Natural killer cell (primary cell): ENCODE results near the gene IGFBP3. TPM values are rescaled to one million over a fixed set of nuclear protein-coding genes. Genes with fewer than 3 reads are reported as not detected.

Experiments used
- ATAC-seq, 3 donors: fragments of 150-1000 bp in 2 of 3; fragments of 200-7000 bp in 1 of 3; cut with Tn5 transposase; 1 replicate in 1 of 3; 2 replicates in 2 of 3; pipeline ENCODE4 v1.10.0; 2021; ENCODE audit warnings: mild to moderate bottlenecking in 2 of 3, moderate library complexity in 2 of 3
- DNase-seq, 2 donors: peaks; one replicate each; pipeline versions ENCODE4 v3.0.0 to v3.0.0-alpha.2; 2013 to 2021; ENCODE audit warnings: mixed read lengths in 1 of 2
- H3K27ac ChIP-seq: one replicate; pipeline ENCODE4 v1.5.1; 2013; ENCODE audit warnings: mild to moderate bottlenecking, low read length
- H3K27me3 ChIP-seq: one replicate; pipeline ENCODE4 v1.6.1; 2013; ENCODE audit warnings: low read length; ENCODE audit not compliant: control insufficient read depth, insufficient read depth
- H3K36me3 ChIP-seq: one replicate; pipeline ENCODE4 v1.6.1; 2013; ENCODE audit warnings: low read length; ENCODE audit not compliant: control insufficient read depth, insufficient read depth
- H3K4me1 ChIP-seq: one replicate; pipeline ENCODE4 v1.6.1; 2013; ENCODE audit warnings: low read length; ENCODE audit not compliant: control insufficient read depth, insufficient read depth
- H3K4me3 ChIP-seq: one replicate; pipeline ENCODE4 v1.5.1; 2013; ENCODE audit warnings: low read length
- H3K9me3 ChIP-seq: one replicate; pipeline ENCODE4 v1.6.1; 2013; ENCODE audit warnings: low read length; ENCODE audit not compliant: control insufficient read depth, insufficient read depth
- H3K27ac Mint-ChIP-seq, 2 donors: one replicate each; pipeline ENCODE4 v1.8.0; 2022; ENCODE audit warnings: mild to moderate bottlenecking in 2 of 2, mixed read lengths in 2 of 2, moderate library complexity in 1 of 2
- H3K27me3 Mint-ChIP-seq, 2 donors: one replicate each; pipeline ENCODE4 v1.8.0; 2022; ENCODE audit warnings: low read depth in 2 of 2, mixed read lengths in 2 of 2
- H3K36me3 Mint-ChIP-seq: one replicate; pipeline ENCODE4 v1.8.0; 2022; ENCODE audit warnings: mixed read lengths
- H3K4me1 Mint-ChIP-seq, 2 donors: one replicate each; pipeline ENCODE4 v1.8.0; 2022; ENCODE audit warnings: mixed read lengths in 2 of 2
- H3K4me3 Mint-ChIP-seq: one replicate; pipeline ENCODE4 v1.8.0; 2022; ENCODE audit warnings: mild to moderate bottlenecking, moderate library complexity, mixed read lengths
- H3K9me3 Mint-ChIP-seq, 2 donors: one replicate each; pipeline ENCODE4 v1.8.0; 2022; ENCODE audit warnings: mixed read lengths in 2 of 2
- WGBS: methylation state at CpG from one replicate; pipeline ENCODE4 v1.1.7; 2013; ENCODE audit warnings: missing lambda C conversion rate; ENCODE audit not compliant: insufficient coverage; 5-methylcytosine and 5-hydroxymethylcytosine counted together
- intact Hi-C: fragments of 100-400 bp; cut with micrococcal nuclease; formaldehyde crosslinking; loops from one replicate; pipeline ENCODE4 v1.14.2; 2022
- total RNA-seq, 4 donors: library from RNA; stranded (reverse); fragments of 120-200 nt in 1 of 4; gene quantifications; one replicate each; pipeline versions ENCODE4 v1.2.3 to v1.2.4, GENCODE V29; 2013 to 2022
- TF ChIP-seq, protein P1 (sequence below): fragments of 200-600 bp; IDR thresholded peaks from one replicate; pipeline ENCODE4 v1.8.0; 2022; ENCODE audit warnings: antibody characterized with exemption

IGFBP3 gene
- total RNA-seq, 3 donors from 2014 or later (not counting 1 experiment from before 2014, with no cell fraction given), result 0.39 to 10.2 (median 1.2) TPM

DNA sequence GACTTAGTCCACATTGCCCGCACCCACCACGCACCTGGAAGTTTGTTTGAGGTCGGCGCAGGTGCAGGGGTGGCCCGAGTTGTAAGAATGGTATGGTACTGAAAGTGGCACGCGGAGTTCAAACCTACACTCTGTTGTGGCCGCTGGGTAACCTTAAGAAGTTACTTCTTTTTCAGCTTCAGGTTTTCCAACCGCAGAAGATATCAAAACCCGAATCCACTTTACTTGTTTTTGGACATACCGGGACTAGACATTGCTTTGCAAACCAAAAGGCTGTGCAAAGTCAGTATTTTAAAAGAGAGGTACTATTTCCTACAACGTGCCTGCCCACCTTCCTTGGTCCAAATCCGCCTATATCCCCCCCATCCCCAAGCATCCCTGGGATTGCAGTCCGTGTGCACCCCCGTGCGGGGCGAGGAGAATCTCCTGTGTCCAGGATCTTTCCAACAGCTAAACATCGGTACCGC, 1.0 kb downstream of the IGFBP3 start:
- H3K4me1 Mint-ChIP-seq, result peaks cover 14 to 20% of the 10 kb centered on the region in 2 donors
- peaks cover 41 to 43% of the 10 kb centered on the region in 2 donors for H3K27me3 Mint-ChIP-seq
- no peak for DNase-seq
- no peak overlapping the region for H3K4me3 Mint-ChIP-seq
- Histone ChIP-seq H3K27me3 (peaks cover 21% of the 10 kb centered on the region), H3K4me3 (no peak overlapping the region), H3K27ac (no peak overlapping the region), H3K4me1 (peaks cover 14% of the 10 kb centered on the region), H3K9me3 (no peaks in the 10 kb centered on the region), H3K36me3 (no peaks in the 10 kb centered on the region)
- TF ChIP-seq, protein P1, sequence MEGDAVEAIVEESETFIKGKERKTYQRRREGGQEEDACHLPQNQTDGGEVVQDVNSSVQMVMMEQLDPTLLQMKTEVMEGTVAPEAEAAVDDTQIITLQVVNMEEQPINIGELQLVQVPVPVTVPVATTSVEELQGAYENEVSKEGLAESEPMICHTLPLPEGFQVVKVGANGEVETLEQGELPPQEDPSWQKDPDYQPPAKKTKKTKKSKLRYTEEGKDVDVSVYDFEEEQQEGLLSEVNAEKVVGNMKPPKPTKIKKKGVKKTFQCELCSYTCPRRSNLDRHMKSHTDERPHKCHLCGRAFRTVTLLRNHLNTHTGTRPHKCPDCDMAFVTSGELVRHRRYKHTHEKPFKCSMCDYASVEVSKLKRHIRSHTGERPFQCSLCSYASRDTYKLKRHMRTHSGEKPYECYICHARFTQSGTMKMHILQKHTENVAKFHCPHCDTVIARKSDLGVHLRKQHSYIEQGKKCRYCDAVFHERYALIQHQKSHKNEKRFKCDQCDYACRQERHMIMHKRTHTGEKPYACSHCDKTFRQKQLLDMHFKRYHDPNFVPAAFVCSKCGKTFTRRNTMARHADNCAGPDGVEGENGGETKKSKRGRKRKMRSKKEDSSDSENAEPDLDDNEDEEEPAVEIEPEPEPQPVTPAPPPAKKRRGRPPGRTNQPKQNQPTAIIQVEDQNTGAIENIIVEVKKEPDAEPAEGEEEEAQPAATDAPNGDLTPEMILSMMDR, result no peak
- ATAC-seq, result no peak
- H3K27ac Mint-ChIP-seq, result no peak overlapping the region
- no peaks in the 10 kb centered on the region for H3K9me3 Mint-ChIP-seq
- 13% methylated on average over 19 of the region's 19 CpGs for WGBS
- no peaks in the 10 kb centered on the region for H3K36me3 Mint-ChIP-seq
- intact Hi-C loops, result no loop called here

DNA sequence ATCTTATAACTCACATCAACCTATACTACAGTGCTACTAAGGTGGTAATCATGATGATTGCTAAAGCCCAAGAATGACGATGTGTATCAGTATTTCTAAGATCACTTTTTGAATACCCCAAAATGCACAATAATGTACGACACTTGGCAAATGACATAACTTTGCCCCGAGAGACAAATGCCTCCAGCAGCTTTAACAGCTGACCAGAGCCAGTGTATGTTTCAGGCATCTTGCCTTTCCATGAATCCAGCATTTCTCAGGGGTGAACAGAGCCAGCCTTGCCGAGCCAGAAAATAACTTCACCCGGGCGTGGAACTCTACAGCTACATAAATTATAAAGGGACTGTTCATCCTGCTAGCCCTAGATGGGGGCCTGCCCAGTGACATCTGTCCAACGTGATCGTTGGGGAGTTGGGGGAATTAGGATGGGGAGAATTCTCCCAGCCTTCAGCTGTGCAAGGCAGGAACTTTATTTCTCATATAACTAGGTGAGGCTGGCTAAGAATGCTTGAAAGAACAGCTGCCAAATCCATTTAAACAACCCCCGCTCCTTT, 1.8 kb downstream of the IGFBP3 start:
- H3K4me3 ChIP-seq, result no peak overlapping the region
- H3K4me1 ChIP-seq, result peaks cover 14% of the 10 kb centered on the region
- no peak overlapping the region for H3K27ac Mint-ChIP-seq
- H3K27me3 ChIP-seq, result peaks cover 21% of the 10 kb centered on the region
- H3K36me3 Mint-ChIP-seq, result no peaks in the 10 kb centered on the region
- intact Hi-C loops, result no loop called here
- DNase-seq, result no peak
- H3K4me3 Mint-ChIP-seq, result no peak overlapping the region
- H3K9me3 ChIP-seq, result no peaks in the 10 kb centered on the region
- TF ChIP-seq, protein P1, result no peak
- 62% methylated on average over 7 of the region's 9 CpGs for WGBS
- H3K27ac ChIP-seq, result no peak overlapping the region
- peaks cover 14 to 20% of the 10 kb centered on the region in 2 donors for H3K4me1 Mint-ChIP-seq
- peaks cover 38 to 41% of the 10 kb centered on the region in 2 donors for H3K27me3 Mint-ChIP-seq
- no peak for ATAC-seq
- H3K9me3 Mint-ChIP-seq, result no peaks in the 10 kb centered on the region
- H3K36me3 ChIP-seq, result no peaks in the 10 kb centered on the region

DNA sequence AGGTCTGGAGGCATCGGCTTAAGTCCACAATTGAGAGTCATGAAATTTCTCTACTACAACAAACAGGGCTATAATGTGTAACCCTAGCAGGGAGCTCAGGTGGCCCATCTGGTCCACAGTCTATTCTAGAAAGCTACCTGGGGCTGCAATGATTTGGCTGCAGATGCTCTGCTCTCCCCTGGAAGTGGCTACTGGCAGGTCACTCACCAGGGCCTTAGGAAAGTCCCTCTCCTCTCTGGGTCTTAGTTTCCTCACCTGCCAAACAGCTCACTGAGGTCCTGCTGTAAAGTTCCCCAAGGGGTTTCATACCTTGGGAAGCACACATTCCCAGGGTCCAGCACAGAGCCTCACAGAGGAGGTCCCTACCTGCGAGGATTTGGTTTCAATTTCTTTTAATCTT, 2.5 kb downstream of the IGFBP3 start:
- Histone ChIP-seq H3K4me1 (peaks cover 14% of the 10 kb centered on the region), H3K4me3 (no peak overlapping the region), H3K27ac (no peak overlapping the region), H3K9me3 (no peaks in the 10 kb centered on the region), H3K36me3 (no peaks in the 10 kb centered on the region), H3K27me3 (peaks cover 21% of the 10 kb centered on the region)
- TF ChIP-seq, protein P1, result no peak
- H3K4me1 Mint-ChIP-seq, result peaks cover 14 to 20% of the 10 kb centered on the region in 2 donors
- DNase-seq (no peak), ATAC-seq (no peak)
- H3K27ac Mint-ChIP-seq, result no peak overlapping the region
- H3K27me3 Mint-ChIP-seq, result peaks cover 34 to 36% of the 10 kb centered on the region in 2 donors
- no peaks in the 10 kb centered on the region for H3K36me3 Mint-ChIP-seq
- H3K4me3 Mint-ChIP-seq, result no peak overlapping the region
- intact Hi-C loops, result loop anchor here (1.0 kb wide), 1 partner anchor 1170 kb away; no protein-coding TSS in a partner anchor
- H3K9me3 Mint-ChIP-seq, result no peaks in the 10 kb centered on the region
- WGBS, result 92% methylated on average over 1 of the region's 2 CpGs

DNA sequence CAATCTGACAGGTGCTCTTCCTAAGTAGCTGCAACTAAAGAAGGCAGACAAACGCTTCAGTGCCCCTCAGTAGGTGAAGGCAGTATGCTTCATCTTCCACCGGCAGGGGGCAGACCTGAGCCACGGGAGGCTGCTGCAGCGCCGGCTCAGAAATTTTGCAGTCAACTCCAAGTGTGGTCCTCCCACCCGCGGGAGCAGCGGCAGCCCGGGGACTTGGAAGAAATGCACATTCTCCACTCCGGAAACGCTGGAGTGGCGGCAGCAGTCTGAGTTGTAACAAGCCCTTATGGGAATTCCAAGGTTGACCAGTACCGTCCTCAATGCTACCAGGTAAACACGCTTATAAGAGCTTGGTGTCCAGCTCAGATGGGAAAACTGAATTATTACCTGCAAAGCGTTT, 3.4 kb downstream of the IGFBP3 start:
- H3K4me3 Mint-ChIP-seq, result no peak overlapping the region
- intact Hi-C loops, result loop anchor here (1.0 to 2.0 kb wide), 3 partner anchors 435 to 1901 kb away; no protein-coding TSS in a partner anchor
- TF ChIP-seq, protein P1, result peak; percentile 80
- no peaks in the 10 kb centered on the region for H3K36me3 ChIP-seq
- H3K27ac ChIP-seq, result no peak overlapping the region
- peak; percentile 47 to 74 (median 51) for ATAC-seq
- peaks cover 25 to 31% of the 10 kb centered on the region in 2 donors for H3K27me3 Mint-ChIP-seq
- 11% methylated on average over 15 of the region's 15 CpGs for WGBS
- peaks cover 7 to 13% of the 10 kb centered on the region in 2 donors for H3K4me1 Mint-ChIP-seq
- H3K9me3 Mint-ChIP-seq, result no peaks in the 10 kb centered on the region
- peaks cover 10% of the 10 kb centered on the region for H3K4me1 ChIP-seq
- no peaks in the 10 kb centered on the region for H3K9me3 ChIP-seq
- DNase-seq, result peak; percentile 61 to 75
- H3K27ac Mint-ChIP-seq, result no peak overlapping the region
- peaks cover 16% of the 10 kb centered on the region for H3K27me3 ChIP-seq
- no peak overlapping the region for H3K4me3 ChIP-seq
- H3K36me3 Mint-ChIP-seq, result no peaks in the 10 kb centered on the region
